Neural crest cell (in vitro differentiated cells): ENCODE results near the gene CDK15. TPM values are rescaled to one million over a fixed set of nuclear protein-coding genes. Genes with fewer than 3 reads are reported as not detected.

Experiments
- DNase-seq: peaks from one replicate; pipeline ENCODE4 v3.0.0; 2021; ENCODE audit warnings: low read depth, mixed read lengths, low spot score
- H3K27ac Mint-ChIP-seq: one replicate; pipeline ENCODE4 v1.8.0; 2021; ENCODE audit warnings: mild to moderate bottlenecking, mixed read lengths; ENCODE audit not compliant: unreplicated experiment
- H3K27me3 Mint-ChIP-seq: 2 replicates; pipeline ENCODE4 v1.8.0; 2021; ENCODE audit warnings: low read depth, mild to moderate bottlenecking, mixed read lengths
- H3K36me3 Mint-ChIP-seq: 2 replicates; pipeline ENCODE4 v1.8.0; 2021; ENCODE audit warnings: low read depth, mild to moderate bottlenecking, mixed read lengths
- H3K4me1 Mint-ChIP-seq: 2 replicates; pipeline ENCODE4 v1.8.0; 2021; ENCODE audit warnings: mixed read lengths
- H3K4me3 Mint-ChIP-seq: one replicate; pipeline ENCODE4 v1.8.0; 2021; ENCODE audit warnings: mild to moderate bottlenecking, mixed read lengths
- H3K9me3 Mint-ChIP-seq: 2 replicates; pipeline ENCODE4 v1.8.0; 2021; ENCODE audit warnings: mixed read lengths
- total RNA-seq: library from RNA; stranded (reverse); gene quantifications from 2 replicates; pipeline ENCODE4 v1.2.1, GENCODE V29; 2021
- TF ChIP-seq, protein P1 (sequence below): fragments of 200-600 bp; sonication (generic); conservative IDR thresholded peaks from 2 replicates; pipeline ENCODE4 v1.5.0; 2021; ENCODE audit warnings: antibody characterized with exemption, mild to moderate bottlenecking

The CDK15 gene
- total RNA-seq, 1 donor from 2014 or later = not detected

DNA sequence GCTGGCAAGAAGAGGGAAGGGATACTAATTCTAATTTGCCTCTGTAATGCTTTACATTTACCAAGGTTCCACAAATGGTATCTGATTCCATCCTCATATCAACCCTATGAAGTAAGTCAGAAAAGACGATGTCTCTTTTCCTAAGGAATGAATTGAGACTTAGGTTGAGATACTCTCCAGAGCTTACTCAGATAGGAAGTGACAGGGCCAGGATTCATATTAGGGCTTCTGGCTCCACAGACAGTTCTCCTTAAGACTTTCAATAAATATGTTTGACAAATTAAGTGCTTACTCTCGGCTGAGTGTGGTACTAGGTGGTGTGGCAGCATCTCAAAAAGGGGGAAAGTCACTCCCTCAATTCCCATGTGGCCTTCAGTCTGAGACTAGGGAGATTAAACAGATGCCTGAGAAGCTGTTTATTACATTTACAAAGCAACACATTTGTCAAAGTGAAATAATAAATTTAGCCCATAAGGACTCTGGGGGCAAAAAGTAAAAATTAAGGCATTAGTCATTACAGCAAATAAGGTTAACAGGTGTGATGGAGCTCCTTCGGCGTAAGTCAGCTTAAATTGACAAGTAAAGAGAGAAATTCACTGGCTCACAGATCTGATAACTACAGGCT, 14.2 kb downstream of the CDK15 start:
- Mint-ChIP-seq H3K9me3 (peaks cover 9% of the 10 kb centered on the region), H3K36me3 (peaks cover 2% of the 10 kb centered on the region), H3K4me1 (no peaks in the 10 kb centered on the region), H3K27me3 (no peaks in the 10 kb centered on the region), H3K27ac (no peak overlapping the region), H3K4me3 (no peak overlapping the region)
- TF ChIP-seq, protein P1, sequence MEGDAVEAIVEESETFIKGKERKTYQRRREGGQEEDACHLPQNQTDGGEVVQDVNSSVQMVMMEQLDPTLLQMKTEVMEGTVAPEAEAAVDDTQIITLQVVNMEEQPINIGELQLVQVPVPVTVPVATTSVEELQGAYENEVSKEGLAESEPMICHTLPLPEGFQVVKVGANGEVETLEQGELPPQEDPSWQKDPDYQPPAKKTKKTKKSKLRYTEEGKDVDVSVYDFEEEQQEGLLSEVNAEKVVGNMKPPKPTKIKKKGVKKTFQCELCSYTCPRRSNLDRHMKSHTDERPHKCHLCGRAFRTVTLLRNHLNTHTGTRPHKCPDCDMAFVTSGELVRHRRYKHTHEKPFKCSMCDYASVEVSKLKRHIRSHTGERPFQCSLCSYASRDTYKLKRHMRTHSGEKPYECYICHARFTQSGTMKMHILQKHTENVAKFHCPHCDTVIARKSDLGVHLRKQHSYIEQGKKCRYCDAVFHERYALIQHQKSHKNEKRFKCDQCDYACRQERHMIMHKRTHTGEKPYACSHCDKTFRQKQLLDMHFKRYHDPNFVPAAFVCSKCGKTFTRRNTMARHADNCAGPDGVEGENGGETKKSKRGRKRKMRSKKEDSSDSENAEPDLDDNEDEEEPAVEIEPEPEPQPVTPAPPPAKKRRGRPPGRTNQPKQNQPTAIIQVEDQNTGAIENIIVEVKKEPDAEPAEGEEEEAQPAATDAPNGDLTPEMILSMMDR = no peak
- DNase-seq = no peak

DNA sequence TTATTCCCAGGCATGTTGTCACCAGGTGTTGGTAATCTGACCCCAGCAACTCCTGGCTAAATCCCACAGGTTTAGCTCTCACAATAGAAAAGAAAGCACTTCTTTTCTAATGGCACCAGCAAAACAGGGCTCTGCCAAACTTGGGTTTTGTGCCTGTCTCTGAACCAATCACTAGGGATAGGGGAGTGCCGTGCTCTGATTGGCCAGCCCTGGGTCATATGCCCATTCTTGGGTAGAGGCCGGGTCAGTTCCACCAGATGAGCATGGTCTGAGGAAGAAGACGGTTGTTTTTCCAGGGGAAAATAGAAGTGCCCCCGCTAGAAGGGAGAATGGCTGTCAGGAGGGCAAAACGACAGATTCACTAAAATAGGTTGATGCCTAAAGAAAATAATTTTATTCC, 14.7 kb downstream of the CDK15 start:
- peaks cover 12% of the 10 kb centered on the region for H3K9me3 Mint-ChIP-seq
- DNase-seq = no peak

GRCh38 chr2:201824212-201824611, 17.9 kb downstream of the CDK15 start:
- Mint-ChIP-seq H3K9me3 (peaks cover 5% of the 10 kb centered on the region), H3K27ac (no peak overlapping the region), H3K4me3 (no peak overlapping the region), H3K4me1 (no peaks in the 10 kb centered on the region), H3K27me3 (no peaks in the 10 kb centered on the region), H3K36me3 (no peaks in the 10 kb centered on the region)
- DNase-seq = no peak
- TF ChIP-seq, protein P1 = no peak

More for the DNA sequence above, 14.7 kb downstream of the CDK15 start:
- Mint-ChIP-seq H3K4me3 (no peak overlapping the region), H3K4me1 (no peaks in the 10 kb centered on the region), H3K27me3 (no peaks in the 10 kb centered on the region), H3K27ac (no peak overlapping the region), H3K36me3 (peaks cover 2% of the 10 kb centered on the region)
- TF ChIP-seq, protein P1 = no peak

- H3K27ac Mint-ChIP-seq = no peak overlapping the region
- no peak overlapping the region for H3K4me3 Mint-ChIP-seq
- no peaks in the 10 kb centered on the region for H3K27me3 Mint-ChIP-seq
- peaks cover 5% of the 10 kb centered on the region for H3K9me3 Mint-ChIP-seq
- no peaks in the 10 kb centered on the region for H3K36me3 Mint-ChIP-seq
- TF ChIP-seq, protein P1 = no peak
- no peak for DNase-seq
- no peaks in the 10 kb centered on the region for H3K4me1 Mint-ChIP-seq
Measured at GRCh38 chr2:201827621-201828020, 21.3 kb downstream of the CDK15 start.

DNA sequence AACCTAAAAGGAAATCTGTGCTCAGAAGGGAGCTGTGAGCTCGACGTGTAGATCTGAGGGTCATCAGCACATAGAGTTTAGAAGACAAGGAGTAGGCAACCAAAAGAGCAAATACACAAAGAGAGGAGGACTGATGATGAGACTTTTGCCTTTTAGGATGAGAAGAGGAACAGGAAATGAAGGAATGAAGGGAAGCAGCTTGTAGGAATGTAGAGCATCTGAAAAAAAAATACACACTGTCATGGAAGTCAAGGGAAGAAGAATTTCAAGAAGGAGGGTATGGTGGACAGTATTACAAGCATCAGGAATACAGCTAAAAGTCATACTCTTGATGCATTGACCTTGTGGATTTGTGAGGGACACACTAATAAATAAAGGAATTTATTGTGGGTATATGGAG, 21.9 kb downstream of the CDK15 start:
- TF ChIP-seq, protein P1 = no peak
- Mint-ChIP-seq H3K36me3 (no peaks in the 10 kb centered on the region), H3K4me3 (no peak overlapping the region), H3K9me3 (peaks cover 5% of the 10 kb centered on the region), H3K27ac (no peak overlapping the region), H3K27me3 (no peaks in the 10 kb centered on the region), H3K4me1 (peaks cover 2% of the 10 kb centered on the region)
- DNase-seq = no peak
